Measurements from ENCODE around the gene ACOT7.
A peak's percentile ranks its signal among the peaks of the same experiment; 100 is the strongest.

Gene ACOT7

GRCh38 chr1:6248932-6249738 lies 144.4 kb downstream of the ACOT7 start:
- DNase-seq (ENCODE audit: low spot score), result no peak

DNA sequence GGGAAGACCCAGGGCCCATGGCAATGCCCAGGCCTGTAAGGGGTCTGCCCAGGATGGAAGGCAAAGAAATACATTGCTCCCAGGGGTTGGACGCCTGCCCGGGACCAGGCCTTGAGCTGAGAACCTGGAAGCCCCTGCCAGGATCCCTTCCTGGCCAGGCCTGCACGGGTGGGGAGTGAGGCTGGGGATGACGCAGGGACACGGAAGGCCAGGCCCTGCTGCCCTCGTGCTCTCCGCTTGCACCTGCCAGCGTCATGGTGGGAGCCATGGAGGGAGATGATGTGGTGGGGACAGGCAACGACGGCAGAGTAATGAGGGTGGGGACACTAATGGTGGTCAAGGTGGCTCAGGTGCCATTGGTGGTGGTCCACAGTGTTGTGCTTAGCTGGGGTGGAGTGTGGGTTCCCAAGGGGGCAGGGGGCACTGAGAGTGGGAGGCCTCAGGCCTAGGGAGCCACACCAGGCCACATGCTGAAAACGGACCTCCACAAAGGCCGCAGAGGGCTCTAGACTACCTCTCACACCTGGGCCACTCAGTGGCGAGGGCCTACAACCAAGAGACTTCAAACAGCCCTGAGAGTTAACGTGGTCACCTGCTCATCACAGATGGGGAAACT lies 145.3 kb downstream of the ACOT7 start:
- DNase-seq (ENCODE audit: low spot score), result no peak

GRCh38 chr1:6247651-6248050 lies 145.9 kb downstream of the ACOT7 start:
- DNase-seq (ENCODE audit: low spot score), result no peak

- DNase-seq (ENCODE audit: low spot score), result peak; percentile 58
Measured at GRCh38 chr1:6246497-6247467, 146.8 kb downstream of the ACOT7 start.

DNA sequence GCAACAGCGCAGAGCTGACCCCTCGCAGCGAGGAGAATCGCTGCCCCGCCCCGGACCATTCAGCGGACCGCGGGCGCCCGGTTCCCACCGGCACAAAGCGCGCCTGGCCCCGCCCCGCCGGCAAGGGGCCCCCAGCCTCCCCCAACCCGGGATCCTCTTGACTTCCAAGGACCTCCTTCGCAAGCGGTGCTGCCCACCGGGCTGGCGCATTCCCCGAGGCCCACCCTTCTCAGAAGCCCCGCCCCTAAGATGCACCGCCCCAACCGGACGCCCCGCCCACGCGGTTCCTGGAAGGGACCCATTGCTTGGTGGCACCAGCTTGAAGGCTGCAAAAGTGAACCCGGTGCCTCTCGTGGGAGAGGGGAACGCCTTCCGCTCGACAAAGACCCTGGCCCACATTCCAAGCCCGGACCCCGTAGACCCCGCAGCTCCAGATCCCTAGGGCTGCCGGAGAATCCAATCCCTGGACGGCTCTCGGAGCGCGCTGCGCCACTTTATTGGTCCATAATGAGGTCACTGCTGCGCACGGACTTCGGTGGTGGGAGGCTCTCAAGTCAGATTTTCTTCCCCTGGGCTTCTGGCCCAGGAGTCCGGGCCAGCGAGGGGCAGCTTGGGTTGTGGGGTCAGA lies 147.6 kb downstream of the ACOT7 start:
- no peak for DNase-seq (ENCODE audit: low spot score)

GRCh38 chr1:6245086-6245868 lies 148.3 kb downstream of the ACOT7 start:
- peak; percentile 62 for DNase-seq (ENCODE audit: low spot score)

GRCh38 chr1:6244401-6245049 lies 149.0 kb downstream of the ACOT7 start:
- DNase-seq (ENCODE audit: low spot score), result no peak

DNA sequence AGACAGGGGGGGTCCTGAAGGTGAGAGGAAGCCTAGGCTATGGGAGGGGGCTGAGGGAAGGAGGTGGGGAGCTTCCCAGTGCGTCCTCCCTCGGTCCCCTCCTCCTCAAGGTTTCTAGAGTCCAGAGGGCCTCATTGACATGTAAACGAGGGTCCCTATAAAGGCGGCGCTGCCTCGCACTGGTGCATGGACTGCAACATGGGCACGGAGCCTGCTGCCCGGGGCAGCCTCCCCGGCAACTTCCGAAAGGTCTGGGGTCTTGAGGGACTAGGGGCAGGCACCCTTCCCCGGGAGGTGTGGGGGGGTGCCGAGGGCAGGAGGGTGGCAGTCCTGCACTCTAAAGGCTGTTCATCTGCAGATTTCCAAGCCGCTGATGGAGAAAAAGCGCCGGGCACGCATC lies 149.6 kb downstream of the ACOT7 start, which contains the start of gene HES3:
HES3 (plus strand) TSS at position 187 of the 400 bp plus-strand sequence; CDS start at position 374, 187 bp downstream.
- DNase-seq (ENCODE audit: low spot score), result no peak

DNA sequence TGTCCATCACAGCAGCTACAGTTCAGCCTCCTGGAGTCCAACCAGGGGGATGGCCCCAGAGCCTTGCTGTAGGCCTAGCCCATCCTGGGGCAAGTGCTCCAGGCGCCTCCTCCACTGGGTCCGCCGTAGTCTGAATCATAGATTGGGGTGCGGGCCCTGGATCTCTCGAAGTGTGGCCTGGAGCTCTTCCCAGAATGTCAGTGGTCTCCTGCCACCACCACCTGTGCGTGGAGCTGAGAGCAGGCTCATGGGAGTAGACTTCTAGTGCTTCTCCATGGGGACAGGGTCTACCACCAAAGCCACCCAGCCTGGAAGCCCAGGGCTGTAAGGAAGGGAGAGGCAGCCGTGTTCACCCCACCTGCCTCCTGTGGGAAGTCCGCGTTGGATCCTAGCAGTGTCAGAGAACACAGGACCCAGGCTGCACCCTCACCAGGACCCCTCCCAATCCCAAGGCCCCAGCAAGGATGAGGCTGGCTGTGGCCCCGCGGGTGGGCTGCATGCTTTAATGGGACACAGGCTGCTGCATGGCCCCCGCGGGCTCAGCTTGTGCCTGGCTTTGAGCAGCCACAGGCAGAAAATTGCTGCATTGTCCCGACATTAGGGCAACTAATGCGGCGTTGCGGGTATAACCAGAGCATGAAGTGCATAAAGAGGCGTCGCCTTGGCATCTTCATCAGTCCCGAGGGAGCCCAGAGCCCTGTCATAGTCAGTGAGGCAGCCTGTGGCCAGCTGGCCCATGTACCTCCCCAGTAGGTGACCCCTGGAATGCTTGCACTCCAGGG lies 150.3 kb downstream of the ACOT7 start:
- no peak for DNase-seq (ENCODE audit: low spot score)

- no peak for DNase-seq (ENCODE audit: low spot score)
Measured at GRCh38 chr1:6241887-6242740, 151.5 kb downstream of the ACOT7 start.

DNA sequence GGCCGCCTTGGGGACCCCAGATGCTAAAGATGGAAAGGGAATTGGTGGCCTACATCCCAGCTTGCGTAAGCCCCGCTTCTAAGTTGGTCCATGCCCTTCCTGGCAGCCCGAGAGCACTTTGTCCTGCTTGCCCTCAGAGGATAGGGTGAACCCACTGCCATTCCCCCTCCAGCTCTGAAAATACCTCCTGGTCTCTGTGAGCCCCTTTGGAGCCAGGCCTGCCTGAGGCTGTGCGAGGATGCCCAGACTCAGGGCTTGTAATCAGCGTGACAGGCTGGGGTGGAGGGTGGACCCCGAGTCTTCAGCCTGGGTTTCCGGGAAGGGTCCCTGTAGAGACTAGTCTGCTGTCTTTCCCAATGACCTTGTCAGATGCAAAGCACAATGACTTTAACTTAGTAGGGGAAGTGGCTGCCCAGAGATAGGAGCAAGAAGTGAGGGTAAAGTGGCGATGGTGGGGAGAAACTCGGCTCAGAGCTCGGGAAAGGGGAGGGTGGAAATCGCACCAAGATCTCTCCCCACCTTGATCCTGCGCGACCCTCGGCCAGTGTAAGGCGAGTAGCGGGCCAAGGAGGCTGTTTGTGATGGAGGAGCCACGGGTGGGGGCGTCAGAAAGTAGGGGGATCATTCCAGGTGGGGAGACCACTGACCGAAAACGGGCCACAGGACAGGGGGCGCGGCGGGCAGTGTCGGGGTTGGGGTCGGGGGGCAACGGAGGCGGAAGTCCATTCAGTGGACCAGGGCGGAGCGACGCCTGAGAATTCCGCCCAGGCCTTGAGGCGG lies 152.3 kb downstream of the ACOT7 start:
- no peak for DNase-seq (ENCODE audit: low spot score)

DNA sequence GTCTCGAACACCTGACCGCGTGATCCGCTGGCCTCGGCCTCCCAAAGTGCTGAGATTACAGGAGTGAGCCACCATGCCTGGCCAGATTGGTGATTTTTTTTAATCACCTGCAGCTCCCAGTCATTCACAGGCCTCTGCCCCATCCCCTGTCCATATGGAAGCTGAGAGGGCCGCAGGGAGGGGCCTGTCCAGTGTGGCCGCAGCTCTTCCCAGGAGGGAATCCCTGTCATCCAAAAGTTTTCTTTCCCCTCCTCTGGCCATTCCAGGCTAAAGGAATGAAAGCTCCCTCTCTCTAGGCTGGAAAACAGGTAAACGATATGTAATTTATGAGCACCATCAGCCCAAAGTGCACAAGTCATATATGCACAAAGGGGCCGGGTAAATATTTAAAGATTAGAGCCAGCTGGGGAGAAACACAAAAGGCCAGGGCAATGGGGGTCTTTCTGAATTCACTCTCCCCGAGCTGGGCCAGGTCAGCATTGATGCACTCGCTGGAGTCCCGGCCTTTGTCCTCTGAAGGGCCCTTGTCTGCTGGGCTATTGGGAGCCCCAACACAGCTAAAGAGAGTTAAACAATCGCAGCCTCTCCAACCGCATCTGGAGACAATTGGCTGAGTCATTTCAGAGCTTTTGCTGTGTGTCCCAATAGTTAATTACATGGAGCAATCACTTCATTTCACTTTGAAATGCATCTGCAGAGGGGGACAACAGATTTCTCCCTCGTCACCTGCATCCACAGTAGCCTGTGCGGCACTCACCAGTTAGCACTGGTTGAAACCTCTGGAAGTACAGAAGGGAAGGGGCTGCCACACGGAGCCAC lies 153.4 kb downstream of the ACOT7 start:
- no peak for DNase-seq (ENCODE audit: low spot score)

GRCh38 chr1:6239213-6239752 lies 154.3 kb downstream of the ACOT7 start:
- DNase-seq (ENCODE audit: low spot score), result no peak

DNA sequence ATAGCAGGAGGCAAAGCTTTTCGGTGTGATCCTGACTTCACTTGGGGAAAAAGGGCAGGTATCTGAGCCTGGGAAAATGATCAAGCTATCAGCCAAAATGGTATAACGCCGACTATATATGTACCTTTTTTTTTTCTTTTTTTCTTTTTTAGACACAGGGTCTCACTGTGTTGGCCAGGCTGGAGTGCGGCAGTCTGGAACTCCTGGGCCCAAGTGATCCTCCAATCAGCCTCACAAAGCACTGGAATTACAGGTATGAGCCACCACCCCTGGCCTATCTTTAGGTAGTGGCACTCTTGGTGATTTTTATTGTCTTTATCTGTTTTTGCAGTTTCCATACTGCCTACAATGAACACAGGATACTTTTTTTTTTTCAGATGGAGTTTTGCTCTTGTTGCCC lies 156.5 kb downstream of the ACOT7 start:
- DNase-seq (ENCODE audit: low spot score), result no peak

GRCh38 chr1:6235296-6235677 lies 158.3 kb downstream of the ACOT7 start:
- no peak for DNase-seq (ENCODE audit: low spot score)

- no peak for DNase-seq (ENCODE audit: low spot score)
Measured at GRCh38 chr1:6234502-6235295, 158.9 kb downstream of the ACOT7 start.

Measured in globus pallidus (tissue), 1 donor.